GM12878 (cell line): ENCODE results near the gene TRIAP1. TPM values are rescaled to one million over a fixed set of nuclear protein-coding genes. Genes with fewer than 3 reads are reported as not detected.
A peak's percentile ranks its signal among the peaks of the same experiment; 100 is the strongest.

ENCODE experiments used
- ATAC-seq: fragments of 200-7000 bp; cut with Tn5 transposase; 3 replicates; pipeline ENCODE4 v1.9.1; 2020; ENCODE audit warnings: mild to moderate bottlenecking, moderate library complexity
- BruUV-seq: library from RNA; stranded (reverse); fragments of 400-500 nt; replicated peaks from 2 replicates; lab custom pipeline; 2021; lab: Mats Ljungman, UMichigan
- CTCF ChIA-PET: fragments of 300-600 bp; sonication (Branson Sonifier 250); formaldehyde crosslinking; extraction: SDS; loops from one replicate; lab custom pipeline; 2021; ENCODE audit warnings: inconsistent platforms; lab: Yijun Ruan, JAX
- POLR2A ChIA-PET: fragments of 350-600 bp; formaldehyde crosslinking; extraction: SDS; loops from one replicate; lab custom pipeline; 2021; ENCODE audit warnings: inconsistent platforms; lab: Charles Lee
- RAD21 ChIA-PET: fragments of 300-600 bp; sonication (Branson Sonifier 250); formaldehyde crosslinking; loops from one replicate; lab custom pipeline; 2023; ENCODE audit warnings: antibody characterized with exemption; ENCODE audit not compliant: unreplicated experiment; lab: Charles Lee
- SMC1A ChIA-PET: fragments of 300-600 bp; sonication (Branson Sonifier 250); formaldehyde crosslinking; loops from one replicate; lab custom pipeline; 2023; ENCODE audit not compliant: unreplicated experiment, uncharacterized antibody; lab: Charles Lee
- DNase-seq: peaks from one replicate; pipeline ENCODE4 v3.0.0-alpha.2; 2011; ENCODE audit warnings: low read depth, low spot score
- FAIRE-seq: peaks from 3 replicates; lab custom pipeline; 2011; peaks lifted over from hg19 to GRCh38; lab: Jason Lieb, UNC
- H2AFZ ChIP-seq: 2 replicates; pipeline ENCODE4 v1.6.0; 2011; ENCODE audit warnings: low read depth, low read length, control low read depth; ENCODE audit not compliant: control insufficient read depth
- H3K27ac ChIP-seq: 2 replicates; pipeline ENCODE4 v1.5.1; 2011; ENCODE audit warnings: control low read depth; ENCODE audit not compliant: control insufficient read depth, insufficient read depth
- H3K27me3 ChIP-seq, 2 experiments: replicated peaks in 1 of 2; 2 replicates each; pipeline versions ENCODE4 v1.6.0 to v1.6.1; 2011; ENCODE audit warnings: low read length in 1 of 2; ENCODE audit not compliant: control insufficient read depth in 2 of 2, insufficient read depth in 2 of 2
- H3K36me3 ChIP-seq, 2 experiments: 2 replicates each; pipeline ENCODE4 v1.5.1; 2011; ENCODE audit warnings: low read length in 1 of 2; ENCODE audit not compliant: control insufficient read depth in 2 of 2, insufficient read depth in 2 of 2
- H3K4me1 ChIP-seq: 2 replicates; pipeline ENCODE4 v1.6.1; 2011; ENCODE audit warnings: mild to moderate bottlenecking, low read length, moderate library complexity, mixed read lengths; ENCODE audit not compliant: control insufficient read depth, insufficient read depth
- H3K4me2 ChIP-seq: 2 replicates; pipeline ENCODE4 v1.6.0; 2011; ENCODE audit warnings: control low read depth; ENCODE audit not compliant: control insufficient read depth, insufficient read depth
- H3K4me3 ChIP-seq: fragments of 200-600 bp; sonication (generic); 2 replicates; pipeline ENCODE4 v1.5.1; 2016
- H3K79me2 ChIP-seq: 2 replicates; pipeline ENCODE4 v1.6.0; 2011; ENCODE audit warnings: low read length; ENCODE audit not compliant: control insufficient read depth, insufficient read depth
- H3K9ac ChIP-seq: 2 replicates; pipeline ENCODE4 v1.8.0; 2011; ENCODE audit warnings: low read length, control low read depth, mixed read lengths; ENCODE audit not compliant: control insufficient read depth, insufficient read depth
- H3K9me3 ChIP-seq: replicated peaks from 3 replicates; pipeline ENCODE4 v1.5.1; 2011; ENCODE audit warnings: mild to moderate bottlenecking, low read length; ENCODE audit not compliant: control insufficient read depth, insufficient read depth
- H4K20me1 ChIP-seq: 2 replicates; pipeline ENCODE4 v1.6.0; 2011; ENCODE audit not compliant: control insufficient read depth, insufficient read depth
- ATF7 ChIP-seq: fragments of 450-650 bp; IDR thresholded peaks from 2 replicates; pipeline ENCODE4 v1.6.1; 2016; ENCODE audit warnings: low read depth, mild to moderate bottlenecking
- CBFB ChIP-seq: IDR thresholded peaks from 2 replicates; pipeline ENCODE4 v1.6.1; 2016; ENCODE audit warnings: antibody characterized with exemption, low read depth
- CBX3 ChIP-seq: fragments of 200-600 bp; sonication (generic); IDR thresholded peaks from 2 replicates; pipeline ENCODE4 v1.6.1; 2016; ENCODE audit warnings: low read depth, borderline replicate concordance
- IRF5 ChIP-seq: fragments of 450-650 bp; IDR thresholded peaks from 2 replicates; pipeline ENCODE4 v1.6.1; 2017; ENCODE audit warnings: borderline replicate concordance
- NKRF ChIP-seq: fragments of 450-650 bp; conservative IDR thresholded peaks from 2 replicates; pipeline ENCODE4 v1.6.1; 2017; ENCODE audit warnings: mild to moderate bottlenecking, moderate library complexity
- PAX8 ChIP-seq: fragments of 450-650 bp; IDR thresholded peaks from 2 replicates; pipeline ENCODE4 v1.6.1; 2017; ENCODE audit warnings: mild to moderate bottlenecking, moderate library complexity
- SMAD5 ChIP-seq: IDR thresholded peaks from 2 replicates; pipeline ENCODE4 v1.6.1; 2016; ENCODE audit warnings: antibody characterized with exemption, low read depth
- WGBS: methylation state at CpG from one replicate; pipeline ENCODE4 v1.1.6; 2016; ENCODE audit warnings: low lambda C conversion rate; ENCODE audit not compliant: insufficient replicate concordance, insufficient coverage; ENCODE audit errors: missing lambda C conversion rate; 5-methylcytosine and 5-hydroxymethylcytosine counted together
- in situ Hi-C: fragments of 300-500 bp; cut with MboI; formaldehyde crosslinking; loops from 9 replicates; pipeline ENCODE4 v1.14.3; 2018; ENCODE audit warnings: mixed read lengths
- intact Hi-C: fragments of 100-400 bp; cut with micrococcal nuclease; formaldehyde crosslinking; loops from one replicate; pipeline ENCODE4 v1.14.2; 2022; ENCODE audit not compliant: unreplicated experiment
- polyA plus RNA-seq, 11 experiments: library from polyadenylated mRNA; depleted of rRNA in 4 of 11; unstranded in 6 of 11; stranded (reverse) in 5 of 11; fragments of >200 nt; fragmentation: Nextera tagmentation in 4 of 11; fragmentation: Illumina TruSeq in 1 of 11; extraction: Ambion mirVana in 4 of 11; extraction: Trizol in 1 of 11; gene quantifications; 1 replicate in 1 of 11; 2 replicates in 10 of 11; pipeline versions ENCODE4 v1.2.1 to v1.2.3, GENCODE V29; 2011 to 2016; ENCODE audit warnings: inconsistent platforms in 2 of 11, missing spikeins in 2 of 11, low read depth in 1 of 11
- total RNA-seq, 4 experiments: library from RNA; depleted of rRNA in 3 of 4; stranded (reverse); fragments of >200 nt in 3 of 4; fragmentation: Illumina TruSeq in 1 of 4; extraction: Trizol in 1 of 4; gene quantifications; 2 replicates each; pipeline versions ENCODE4 v1.2.1 to v1.2.3, GENCODE V29; 2013 to 2021
- TF ChIP-seq, protein P1 (sequence below): fragments of 450-650 bp; formaldehyde crosslinking; IDR thresholded peaks from 2 replicates; pipeline ENCODE4 v1.4.0; 2022; ENCODE audit warnings: mild to moderate bottlenecking, moderate library complexity
- TF ChIP-seq, protein P2 (sequence below): IDR thresholded peaks from 2 replicates; pipeline ENCODE4 v1.6.1; 2011; ENCODE audit warnings: mild to moderate bottlenecking, low read depth, low read length, moderate library complexity; ENCODE audit not compliant: insufficient replicate concordance

TRIAP1 gene
- total and polyA plus RNA-seq, 10 of the 15 experiments (the other 5 are each of a cell fraction or from before 2014, with no cell fraction given): 44.8 to 346 (median 80.8) TPM

DNA sequence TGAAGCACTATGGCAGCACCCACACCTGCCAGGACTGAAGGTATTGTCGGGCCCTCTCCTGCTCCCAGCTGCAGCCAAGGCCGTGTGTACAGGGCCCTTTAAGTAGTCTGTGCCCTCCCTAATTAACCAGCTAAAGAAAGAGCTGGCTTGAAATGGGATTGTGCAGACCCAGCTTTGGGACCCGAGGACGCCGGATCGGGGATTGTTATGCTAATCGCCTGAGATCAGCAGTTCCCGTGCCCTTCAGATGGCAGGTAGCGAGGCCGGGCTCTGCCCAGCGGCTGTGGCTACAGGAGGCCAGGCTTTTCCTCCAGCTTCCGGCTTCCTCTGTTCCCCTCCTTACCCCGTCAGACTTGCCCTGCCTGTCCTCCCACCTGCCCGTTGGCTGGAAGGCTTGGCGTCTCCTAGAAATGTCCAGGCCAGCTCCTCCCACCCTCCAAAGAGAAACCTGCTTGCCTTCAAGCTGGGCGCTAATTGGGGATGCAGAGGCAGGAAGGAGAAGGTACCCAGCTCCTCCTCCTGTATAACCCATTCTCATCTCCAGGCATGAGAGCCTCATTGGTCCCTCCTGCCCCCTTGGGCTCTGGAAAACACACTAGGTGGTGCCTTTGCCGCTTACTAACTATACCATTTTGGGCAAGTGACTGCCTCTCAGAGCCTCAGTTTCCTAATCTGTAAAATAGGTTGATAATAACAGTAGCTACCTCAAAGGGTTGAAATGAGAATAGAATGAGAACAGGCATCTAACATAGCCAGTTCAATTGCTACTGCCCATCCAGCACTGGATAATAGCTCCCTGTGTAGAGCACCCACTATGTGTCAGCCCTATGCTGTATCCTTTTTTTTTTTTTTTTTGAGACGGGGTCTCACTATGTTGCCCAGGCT, 51.5 kb downstream of the TRIAP1 start:
- no peaks in the 10 kb centered on the region; a peak in 3 of 4 replicates for H3K27me3 ChIP-seq
- WGBS: 23% methylated on average over 17 of the region's 18 CpGs
- intact Hi-C loops: no loop called here
- H3K4me3 ChIP-seq: no peak overlapping the region
- FAIRE-seq: no peak
- no TSS peak for BruUV-seq
- H3K4me1 ChIP-seq: 0 out of 2 replicates have a peak, but pooled peaks cover 3% of the 10 kb centered on the region
- H3K79me2 ChIP-seq: no peaks in the 10 kb centered on the region
- no peaks in the 10 kb centered on the region for H3K9me3 ChIP-seq
- ChIA-PET RAD21 (no interaction called here), POLR2A (no interaction called here), CTCF (interaction anchor here (0.9 kb wide), 1 partner anchor 39 kb away, joined by 3 read pairs; no protein-coding TSS in a partner anchor)
- no peak for DNase-seq
- no peaks in the 10 kb centered on the region for H4K20me1 ChIP-seq
- no peaks in the 10 kb centered on the region for H3K36me3 ChIP-seq
- H3K27ac ChIP-seq: no peak overlapping the region
- no peak overlapping the region for H3K4me2 ChIP-seq
- H3K9ac ChIP-seq: no peak overlapping the region
- H2AFZ ChIP-seq: no peak overlapping the region
- TF ChIP-seq CBX3 (no peak), ATF7 (no peak), CBFB (no peak), SMAD5 (no peak), NKRF (no peak), IRF5 (no peak), PAX8 (no peak)
- TF ChIP-seq, protein P1, sequence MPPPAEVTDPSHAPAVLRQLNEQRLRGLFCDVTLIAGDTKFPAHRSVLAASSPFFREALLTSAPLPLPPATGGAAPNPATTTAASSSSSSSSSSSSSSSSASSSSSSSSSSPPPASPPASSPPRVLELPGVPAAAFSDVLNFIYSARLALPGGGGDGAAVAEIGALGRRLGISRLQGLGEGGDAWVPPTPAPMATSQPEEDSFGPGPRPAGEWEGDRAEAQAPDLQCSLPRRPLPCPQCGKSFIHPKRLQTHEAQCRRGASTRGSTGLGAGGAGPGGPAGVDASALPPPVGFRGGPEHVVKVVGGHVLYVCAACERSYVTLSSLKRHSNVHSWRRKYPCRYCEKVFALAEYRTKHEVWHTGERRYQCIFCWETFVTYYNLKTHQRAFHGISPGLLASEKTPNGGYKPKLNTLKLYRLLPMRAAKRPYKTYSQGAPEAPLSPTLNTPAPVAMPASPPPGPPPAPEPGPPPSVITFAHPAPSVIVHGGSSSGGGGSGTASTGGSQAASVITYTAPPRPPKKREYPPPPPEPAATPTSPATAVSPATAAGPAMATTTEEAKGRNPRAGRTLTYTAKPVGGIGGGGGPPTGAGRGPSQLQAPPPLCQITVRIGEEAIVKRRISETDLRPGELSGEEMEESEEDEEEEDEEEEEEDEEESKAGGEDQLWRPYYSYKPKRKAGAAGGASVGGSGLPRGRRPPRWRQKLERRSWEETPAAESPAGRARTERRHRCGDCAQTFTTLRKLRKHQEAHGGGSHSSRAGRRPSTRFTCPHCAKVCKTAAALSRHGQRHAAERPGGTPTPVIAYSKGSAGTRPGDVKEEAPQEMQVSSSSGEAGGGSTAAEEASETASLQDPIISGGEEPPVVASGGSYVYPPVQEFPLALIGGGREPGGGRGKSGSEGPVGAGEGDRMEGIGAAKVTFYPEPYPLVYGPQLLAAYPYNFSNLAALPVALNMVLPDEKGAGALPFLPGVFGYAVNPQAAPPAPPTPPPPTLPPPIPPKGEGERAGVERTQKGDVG (CRISPR knock-in tag): no peak
- TF ChIP-seq, protein P2, sequence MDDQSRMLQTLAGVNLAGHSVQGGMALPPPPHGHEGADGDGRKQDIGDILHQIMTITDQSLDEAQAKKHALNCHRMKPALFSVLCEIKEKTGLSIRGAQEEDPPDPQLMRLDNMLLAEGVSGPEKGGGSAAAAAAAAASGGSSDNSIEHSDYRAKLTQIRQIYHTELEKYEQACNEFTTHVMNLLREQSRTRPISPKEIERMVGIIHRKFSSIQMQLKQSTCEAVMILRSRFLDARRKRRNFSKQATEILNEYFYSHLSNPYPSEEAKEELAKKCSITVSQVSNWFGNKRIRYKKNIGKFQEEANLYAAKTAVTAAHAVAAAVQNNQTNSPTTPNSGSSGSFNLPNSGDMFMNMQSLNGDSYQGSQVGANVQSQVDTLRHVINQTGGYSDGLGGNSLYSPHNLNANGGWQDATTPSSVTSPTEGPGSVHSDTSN: no peak
- TF ChIP-seq, all 136 proteins: peak for 0
- in situ Hi-C loops: no loop called here
- SMC1A ChIA-PET: interaction anchor here (0.7 kb wide), 1 partner anchor 10 kb away, joined by 3 read pairs; no protein-coding TSS in a partner anchor
- ATAC-seq: peak; percentile 21
